Measurements from ENCODE around the gene KCNQ5.

GRCh38 chr6:72911463-72912155 is 289.7 kb downstream of the KCNQ5 start:
- TF ChIP-seq, protein P1, sequence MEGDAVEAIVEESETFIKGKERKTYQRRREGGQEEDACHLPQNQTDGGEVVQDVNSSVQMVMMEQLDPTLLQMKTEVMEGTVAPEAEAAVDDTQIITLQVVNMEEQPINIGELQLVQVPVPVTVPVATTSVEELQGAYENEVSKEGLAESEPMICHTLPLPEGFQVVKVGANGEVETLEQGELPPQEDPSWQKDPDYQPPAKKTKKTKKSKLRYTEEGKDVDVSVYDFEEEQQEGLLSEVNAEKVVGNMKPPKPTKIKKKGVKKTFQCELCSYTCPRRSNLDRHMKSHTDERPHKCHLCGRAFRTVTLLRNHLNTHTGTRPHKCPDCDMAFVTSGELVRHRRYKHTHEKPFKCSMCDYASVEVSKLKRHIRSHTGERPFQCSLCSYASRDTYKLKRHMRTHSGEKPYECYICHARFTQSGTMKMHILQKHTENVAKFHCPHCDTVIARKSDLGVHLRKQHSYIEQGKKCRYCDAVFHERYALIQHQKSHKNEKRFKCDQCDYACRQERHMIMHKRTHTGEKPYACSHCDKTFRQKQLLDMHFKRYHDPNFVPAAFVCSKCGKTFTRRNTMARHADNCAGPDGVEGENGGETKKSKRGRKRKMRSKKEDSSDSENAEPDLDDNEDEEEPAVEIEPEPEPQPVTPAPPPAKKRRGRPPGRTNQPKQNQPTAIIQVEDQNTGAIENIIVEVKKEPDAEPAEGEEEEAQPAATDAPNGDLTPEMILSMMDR (IDR thresholded peaks at IDR 0.05) = no peak
- TF ChIP-seq EZH2 (IDR thresholded peaks at IDR 0.05) = no peak
